RWPE1 (cell line): ENCODE measurements around the gene VWCE.
A peak's percentile ranks its signal among the peaks of the same experiment; 100 is the strongest.

Source experiments
- CTCF ChIA-PET: fragments of 350-600 bp; sonication (Branson Sonifier 250); formaldehyde crosslinking; extraction: SDS; loops from one replicate; lab custom pipeline; 2021; lab: Yijun Ruan, JAX
- POLR2A ChIA-PET: fragments of 400-600 bp; formaldehyde crosslinking; extraction: SDS; loops from one replicate; lab custom pipeline; 2020; ENCODE audit warnings: antibody characterized with exemption; ENCODE audit not compliant: low non-redundant PET; lab: Yijun Ruan, JAX
- DNase-seq: peaks from one replicate; pipeline ENCODE4 v3.0.0; 2012; ENCODE audit warnings: low spot score
- H3K27ac ChIP-seq: fragments of 450-650 bp; 2 replicates; pipeline ENCODE4 v1.5.1; 2017
- TF ChIP-seq, protein P1 (sequence below): fragments of 450-650 bp; conservative IDR thresholded peaks from 2 replicates; pipeline ENCODE4 v1.5.1; 2017; ENCODE audit warnings: low read depth, mild to moderate bottlenecking

The VWCE gene

DNA sequence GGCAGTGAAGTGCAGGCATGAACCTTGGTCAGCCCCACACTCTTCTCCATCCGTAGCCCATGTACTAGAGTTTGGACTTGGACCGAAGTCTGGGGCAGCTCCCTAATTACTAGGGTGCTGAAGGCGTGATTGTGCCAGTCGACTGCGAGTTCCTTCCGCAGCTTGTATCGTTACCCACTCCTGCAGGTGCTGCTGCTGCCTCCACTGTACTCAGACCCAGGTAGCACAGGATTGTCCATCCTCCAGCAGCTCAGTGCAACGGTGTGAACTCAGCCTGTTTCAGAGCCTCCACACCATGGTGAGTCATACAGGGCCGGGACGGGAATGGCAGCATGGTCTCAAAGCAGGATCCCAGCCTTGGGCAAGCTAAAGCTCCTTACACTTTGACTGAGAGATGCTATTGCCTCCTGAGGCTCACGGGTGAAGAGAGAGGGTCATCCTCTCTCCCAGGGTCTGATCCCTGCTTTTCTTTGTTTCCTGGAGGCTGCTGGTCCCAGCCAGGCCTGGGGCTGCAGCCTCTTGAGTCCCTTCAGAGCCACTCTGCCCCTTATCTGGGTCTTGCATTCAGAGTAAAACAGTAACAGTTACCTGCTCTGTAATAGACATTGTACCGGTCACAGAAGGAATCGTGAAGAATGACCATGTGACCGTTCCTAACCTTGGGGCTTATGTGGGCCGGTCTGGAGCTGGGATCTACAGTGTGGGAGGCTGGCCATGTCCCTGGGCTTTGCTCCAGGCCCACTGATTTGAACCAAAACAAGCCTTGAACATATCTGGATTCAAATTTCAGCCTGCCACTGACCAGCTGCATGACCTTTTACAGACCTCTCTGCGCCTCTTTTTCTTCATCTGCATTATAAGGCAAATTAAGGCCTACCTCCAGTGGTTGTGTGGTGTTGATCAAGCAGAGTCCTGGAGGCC, 39.6 kb upstream of the VWCE start:
- CTCF ChIA-PET = interaction anchor here (0.5 to 5.4 kb wide), 5 partner anchors 24 to 181 kb away, joined by 3 to 86 read pairs (median 4); no protein-coding TSS in a partner anchor
- POLR2A ChIA-PET = interaction anchor here (1.0 to 1.2 kb wide), 2 partner anchors 28 to 47 kb away, joined by 3 to 4 read pairs; partner anchors contain the start of gene TMEM138
- H3K27ac ChIP-seq = peak overlapping the region; percentile 84
- TF ChIP-seq, protein P1, sequence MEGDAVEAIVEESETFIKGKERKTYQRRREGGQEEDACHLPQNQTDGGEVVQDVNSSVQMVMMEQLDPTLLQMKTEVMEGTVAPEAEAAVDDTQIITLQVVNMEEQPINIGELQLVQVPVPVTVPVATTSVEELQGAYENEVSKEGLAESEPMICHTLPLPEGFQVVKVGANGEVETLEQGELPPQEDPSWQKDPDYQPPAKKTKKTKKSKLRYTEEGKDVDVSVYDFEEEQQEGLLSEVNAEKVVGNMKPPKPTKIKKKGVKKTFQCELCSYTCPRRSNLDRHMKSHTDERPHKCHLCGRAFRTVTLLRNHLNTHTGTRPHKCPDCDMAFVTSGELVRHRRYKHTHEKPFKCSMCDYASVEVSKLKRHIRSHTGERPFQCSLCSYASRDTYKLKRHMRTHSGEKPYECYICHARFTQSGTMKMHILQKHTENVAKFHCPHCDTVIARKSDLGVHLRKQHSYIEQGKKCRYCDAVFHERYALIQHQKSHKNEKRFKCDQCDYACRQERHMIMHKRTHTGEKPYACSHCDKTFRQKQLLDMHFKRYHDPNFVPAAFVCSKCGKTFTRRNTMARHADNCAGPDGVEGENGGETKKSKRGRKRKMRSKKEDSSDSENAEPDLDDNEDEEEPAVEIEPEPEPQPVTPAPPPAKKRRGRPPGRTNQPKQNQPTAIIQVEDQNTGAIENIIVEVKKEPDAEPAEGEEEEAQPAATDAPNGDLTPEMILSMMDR = no peak
- DNase-seq = peak; percentile 51

DNA sequence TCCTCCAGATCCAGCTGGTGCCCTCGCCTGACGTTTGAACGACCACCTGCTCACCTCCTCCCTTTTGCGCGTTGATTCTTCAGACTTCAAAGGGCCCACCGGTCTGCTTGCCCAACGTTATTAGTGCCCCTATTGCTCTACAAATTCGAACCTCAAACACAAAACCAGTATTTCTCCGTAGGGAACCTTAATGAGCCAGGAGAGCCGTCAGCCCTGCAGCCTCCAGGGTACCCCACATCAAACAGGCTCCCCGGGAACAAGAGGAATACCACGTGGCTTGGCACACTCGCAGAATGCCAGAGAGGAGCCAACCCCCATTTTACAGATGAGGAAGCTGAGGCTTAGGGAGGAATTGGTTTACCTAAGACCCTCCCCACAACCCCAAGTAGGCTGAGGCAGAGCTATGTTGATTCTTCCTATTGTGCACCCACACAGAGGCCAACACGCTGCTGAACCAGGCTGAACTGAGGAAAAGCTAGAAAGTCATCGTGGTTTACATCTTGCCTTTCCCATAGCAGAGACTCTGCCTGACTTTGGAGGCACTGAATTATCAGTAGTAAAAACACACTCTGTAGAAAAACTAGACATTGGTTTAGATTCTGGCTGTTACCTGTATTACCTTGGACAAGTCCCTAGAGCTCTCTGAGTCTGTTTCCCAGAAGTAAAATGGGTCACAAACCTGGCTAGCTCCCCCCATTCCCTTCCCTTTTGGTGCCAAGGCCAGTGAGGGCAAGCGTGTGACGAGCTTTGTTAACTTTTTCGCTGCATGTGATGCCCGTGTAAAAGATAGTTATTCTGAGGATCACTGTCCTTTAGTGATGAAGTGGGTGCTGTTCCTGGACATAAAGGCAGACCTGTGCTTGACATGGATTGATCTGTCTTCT, 38.7 kb upstream of the VWCE start:
- ChIA-PET POLR2A (interaction anchor here (1.0 to 1.2 kb wide), 2 partner anchors 29 to 48 kb away, joined by 3 to 4 read pairs; partner anchors contain the start of gene TMEM138), CTCF (interaction anchor here (0.5 to 5.4 kb wide), 5 partner anchors 23 to 1322 kb away, joined by 3 to 86 read pairs (median 4); no protein-coding TSS in a partner anchor)
- DNase-seq = no peak
- TF ChIP-seq, protein P1 = no peak
- peak overlapping the region; percentile 84 for H3K27ac ChIP-seq

DNA sequence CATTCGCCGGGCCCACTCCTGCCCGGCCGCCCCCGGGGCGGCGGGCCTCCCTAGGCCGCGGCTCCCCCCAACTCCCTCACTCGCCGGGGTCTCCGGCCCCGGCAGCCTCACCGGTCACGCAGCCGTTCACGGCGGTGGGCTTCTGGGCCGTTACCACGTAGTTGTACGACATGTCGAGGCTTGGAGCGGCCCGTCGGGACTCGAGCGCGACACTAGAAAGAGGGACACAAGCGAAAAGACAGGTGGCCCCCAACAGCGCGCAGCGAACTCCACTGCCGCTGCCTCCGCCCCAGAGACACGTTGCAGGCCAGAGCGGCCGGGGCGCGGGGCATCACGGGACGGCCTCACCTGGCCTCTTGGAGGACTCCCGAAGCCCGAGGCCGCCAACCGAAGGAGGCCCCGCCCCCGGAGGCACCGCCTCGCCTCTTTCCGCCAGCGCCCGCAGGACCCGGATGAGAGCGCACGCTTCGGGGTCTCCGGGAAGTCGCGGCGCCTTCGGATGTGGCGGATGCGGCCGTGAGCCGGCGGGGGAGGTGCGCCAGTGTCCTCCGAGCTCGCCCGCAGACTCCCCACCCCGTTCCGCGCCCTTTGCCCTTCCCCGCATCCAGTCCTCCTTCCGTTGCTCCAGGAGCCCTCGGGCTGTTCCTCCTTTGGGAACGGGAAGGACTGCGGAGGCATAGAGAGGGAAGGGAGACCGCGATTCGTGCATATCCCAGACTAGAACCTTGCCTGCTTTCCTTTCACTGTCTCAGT, 37.9 kb upstream of the VWCE start, which contains the start of the genes DDB1 and TKFC:
DDB1 (minus strand) TSS at position 309 of the 753 bp plus-strand sequence; CDS start at position 172, 137 bp downstream.
TKFC (plus strand) TSS at position 432 of the 753 bp plus-strand sequence. CDS start 1,501 bp downstream, outside the sequence.
- ChIA-PET POLR2A (interaction anchor here (1.2 kb wide), 1 partner anchor 30 kb away, joined by 4 read pairs; the partner anchor contains the start of gene TMEM138), CTCF (interaction anchor here (0.6 to 5.4 kb wide), 2 partner anchors 53 to 1323 kb away, joined by 5 to 86 read pairs; no protein-coding TSS in a partner anchor)
- TF ChIP-seq, protein P1 = no peak
- peak; percentile 96 for DNase-seq
- peak within 1 kb of the TSS; percentile 84 for H3K27ac ChIP-seq

GRCh38 chr11:61332281-61332796, 37.2 kb upstream of the VWCE start:
- TF ChIP-seq, protein P1 = no peak
- peak overlapping the region; percentile 84 for H3K27ac ChIP-seq
- POLR2A ChIA-PET = no interaction called here
- DNase-seq = peak; percentile 45
- CTCF ChIA-PET = interaction anchor here (0.6 kb wide), 1 partner anchor 33 kb away, joined by 4 read pairs; no protein-coding TSS in a partner anchor

DNA sequence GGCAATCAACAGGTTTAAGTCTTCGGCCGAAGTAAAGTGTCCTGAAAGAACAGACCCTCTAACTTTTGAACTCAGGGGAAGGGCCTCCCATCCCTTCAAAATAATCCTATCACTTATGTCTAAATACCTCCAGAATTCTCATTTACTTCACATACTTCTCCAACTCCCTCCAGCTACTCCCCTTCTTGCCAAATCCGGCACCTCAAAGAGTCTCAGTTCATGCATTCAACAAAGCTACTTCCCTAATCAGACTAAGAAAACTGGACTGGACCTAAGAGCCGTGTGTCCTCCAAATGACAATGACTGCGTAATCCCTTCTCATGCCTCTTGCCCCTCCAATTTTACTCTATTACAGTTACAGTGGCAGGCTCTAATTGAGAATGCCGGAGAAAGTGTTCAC, 36.5 kb upstream of the VWCE start:
- no peak for DNase-seq
- ChIA-PET POLR2A (no interaction called here), CTCF (interaction anchor here (0.6 kb wide), 3 partner anchors 30 to 567 kb away, joined by 3 to 4 read pairs (median 3); no protein-coding TSS in a partner anchor)
- no peak overlapping the region for H3K27ac ChIP-seq
- TF ChIP-seq, protein P1 = no peak
